Measurements from ENCODE around the gene ST6GAL1.
"Not testable (repeated sequence)": the region's sequence is repeated elsewhere in the genome, so short reads cannot be mapped to it uniquely, and the experiment has no call there.

The ST6GAL1 gene

DNA sequence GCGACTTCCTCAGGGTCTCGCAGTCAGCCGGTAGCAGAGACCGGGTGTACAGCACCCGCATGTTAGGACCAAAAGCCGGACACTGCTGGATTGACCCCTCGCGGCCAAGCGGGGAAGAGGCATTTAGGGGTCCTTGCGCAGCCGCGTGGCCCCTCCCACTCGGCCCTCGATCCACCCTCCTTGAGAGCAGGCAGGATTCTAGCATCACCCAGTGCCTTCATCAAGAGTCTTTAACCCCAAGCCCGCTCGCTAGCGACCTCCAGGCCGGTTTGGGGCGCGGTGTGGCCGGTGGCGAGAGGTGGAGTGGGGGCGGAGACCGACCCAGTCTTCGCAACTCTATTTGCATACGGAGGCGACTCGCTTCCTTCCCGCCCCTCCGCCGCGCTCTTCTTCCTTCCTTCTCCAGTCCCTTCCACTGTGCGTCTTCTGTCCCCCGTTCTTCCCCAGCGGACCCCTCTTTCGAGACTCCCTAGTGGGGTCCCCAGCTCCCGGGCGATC is at the start of gene ST6GAL1:
Gene ST6GAL1, plus strand, starts transcription at position 384 of the 498 bp plus-strand sequence. CDS start 112,178 bp downstream, outside the sequence.
- peak; percentile 53 for DNase-seq

- no peak for DNase-seq
Observed at GRCh38 chr3:186882150-186882524, 48.2 kb upstream of the ST6GAL1 start.

DNA sequence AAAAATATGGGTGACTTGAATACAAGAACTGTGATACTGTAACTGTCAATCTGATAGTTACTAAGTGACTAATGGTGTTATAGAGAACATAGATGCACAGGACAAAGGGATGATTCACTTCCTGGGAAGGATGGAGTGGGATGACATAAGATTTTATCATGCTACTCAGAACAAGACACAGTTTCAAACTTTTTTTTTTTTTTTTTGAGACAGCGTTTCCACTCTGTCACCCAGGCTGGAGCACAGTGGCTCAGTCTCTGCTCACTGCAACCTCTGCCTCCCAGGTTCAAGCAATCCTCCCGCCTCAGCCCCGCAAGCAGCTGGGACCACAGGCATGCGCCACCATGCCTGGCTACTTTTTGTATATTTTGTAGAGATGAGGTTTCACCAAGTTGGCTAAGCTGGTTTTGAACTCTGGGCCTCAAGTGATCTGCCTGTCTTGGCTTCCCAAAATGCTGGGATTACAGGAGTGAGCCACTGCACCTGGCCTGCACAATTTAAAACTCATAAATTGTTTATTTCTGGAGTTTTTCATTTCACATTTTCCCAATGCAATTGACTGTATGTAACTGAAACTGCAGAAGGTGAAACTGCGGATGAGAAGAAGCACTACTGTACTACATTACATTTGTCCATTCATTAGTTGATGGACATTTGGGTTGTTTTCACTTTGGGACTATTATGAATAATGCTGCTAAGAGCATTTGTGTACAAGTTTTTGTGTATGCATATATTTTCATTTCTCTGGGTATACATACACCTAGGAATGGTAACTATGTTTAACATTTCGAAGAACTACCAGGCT is 47.2 kb upstream of the ST6GAL1 start:
- no peak for DNase-seq

GRCh38 chr3:186883686-186884058 is 46.7 kb upstream of the ST6GAL1 start:
- no peak for DNase-seq

DNA sequence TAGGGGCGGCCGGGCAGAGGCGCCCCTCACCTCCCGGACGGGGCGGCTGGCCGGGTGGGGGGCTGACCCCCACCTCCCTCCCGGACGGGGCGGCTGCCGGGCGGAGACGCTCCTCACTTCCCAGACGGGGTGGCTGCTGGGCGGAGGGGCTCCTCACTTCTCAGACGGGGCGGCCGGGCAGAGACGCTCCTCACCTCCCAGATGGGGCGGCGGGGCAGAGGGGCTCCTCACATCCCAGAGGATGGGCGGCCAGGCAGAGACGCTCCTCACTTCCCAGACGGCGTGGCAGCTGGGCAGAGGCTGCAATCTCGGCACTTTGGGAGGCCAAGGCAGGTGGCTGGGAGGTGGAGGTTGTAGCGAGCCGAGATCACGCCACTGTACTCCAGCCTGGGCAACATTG is 45.5 kb upstream of the ST6GAL1 start:
- not testable (repeated sequence) for DNase-seq

DNA sequence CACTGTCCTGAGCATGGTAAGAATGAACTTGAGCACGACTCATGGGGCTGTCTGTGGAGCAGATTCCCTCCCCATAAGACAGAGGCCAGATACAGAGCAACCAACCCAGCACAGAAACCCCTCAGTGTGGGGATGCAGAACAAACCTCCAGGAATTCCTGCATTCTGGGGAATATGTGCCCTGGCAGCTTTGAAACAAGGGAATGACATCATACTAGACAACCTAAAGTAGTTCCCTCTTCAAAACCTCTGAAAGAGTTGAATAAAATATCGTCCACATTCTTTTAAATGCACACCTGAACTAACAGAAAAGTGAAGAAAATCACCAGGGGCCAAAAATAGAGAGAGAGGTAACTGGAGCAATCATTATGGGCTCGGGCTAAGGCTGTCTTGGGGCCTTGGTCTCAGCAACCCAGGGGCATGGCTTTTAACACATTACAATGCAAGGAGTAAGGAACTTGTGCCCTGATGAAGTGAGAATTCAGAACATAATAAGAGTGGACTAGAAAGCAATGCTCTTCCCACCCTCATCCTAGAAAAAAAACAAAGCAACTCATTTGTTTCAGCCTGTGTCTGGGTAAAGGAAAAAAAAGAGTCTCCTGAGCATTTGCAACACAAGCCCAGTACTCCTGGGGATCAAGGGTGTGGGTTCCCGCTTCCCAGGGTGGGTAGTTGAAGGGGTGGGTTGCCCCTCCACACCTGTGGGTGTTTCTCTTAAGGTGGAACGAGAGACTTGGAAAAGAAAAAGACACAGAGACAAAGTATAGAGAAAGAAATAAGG is 43.9 kb upstream of the ST6GAL1 start:
- DNase-seq = no peak

DNA sequence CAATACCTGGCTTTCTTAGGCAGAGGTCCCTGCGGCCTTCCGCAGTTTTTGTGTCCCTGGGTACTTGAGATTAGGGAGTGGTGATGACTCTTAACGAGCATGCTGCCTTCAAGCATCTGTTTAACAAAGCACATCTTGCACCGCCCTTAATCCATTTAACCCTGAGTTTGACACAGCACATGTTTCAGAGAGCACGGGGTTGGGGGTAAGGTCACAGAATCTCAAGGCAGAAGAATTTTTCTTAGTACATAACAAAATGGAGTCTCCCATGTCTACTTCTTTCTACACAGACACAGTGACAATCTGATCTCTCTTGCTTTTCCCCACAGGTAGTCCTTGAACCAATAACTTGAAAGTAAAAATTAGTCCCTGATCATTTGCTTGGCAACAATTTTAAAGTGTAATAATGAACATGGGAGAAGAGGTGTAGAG is 42.8 kb upstream of the ST6GAL1 start:
- not testable (repeated sequence) for DNase-seq

- no peak for DNase-seq
Observed at GRCh38 chr3:186888569-186888968, 41.8 kb upstream of the ST6GAL1 start.

DNA sequence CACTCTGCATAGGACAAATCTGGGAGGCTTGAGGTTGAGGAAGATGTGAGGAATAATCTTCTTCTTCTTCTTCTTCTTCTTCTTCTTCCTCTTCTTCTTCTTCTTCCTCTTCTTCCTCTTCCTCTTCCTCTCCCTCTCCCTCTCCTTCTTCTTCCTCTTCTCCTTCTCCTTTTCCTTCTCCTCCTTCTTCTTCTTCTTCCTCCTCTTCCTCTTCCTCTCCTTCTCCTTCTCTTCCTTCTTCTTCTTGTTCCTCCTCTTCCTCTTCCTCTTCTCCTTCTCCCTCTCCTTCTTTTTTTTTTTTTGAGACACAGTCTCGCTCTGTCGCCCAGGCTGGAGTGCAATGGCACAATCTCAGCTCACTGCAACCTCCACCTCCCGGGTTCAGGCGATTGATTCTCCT is 40.6 kb upstream of the ST6GAL1 start:
- not testable (repeated sequence) for DNase-seq

DNA sequence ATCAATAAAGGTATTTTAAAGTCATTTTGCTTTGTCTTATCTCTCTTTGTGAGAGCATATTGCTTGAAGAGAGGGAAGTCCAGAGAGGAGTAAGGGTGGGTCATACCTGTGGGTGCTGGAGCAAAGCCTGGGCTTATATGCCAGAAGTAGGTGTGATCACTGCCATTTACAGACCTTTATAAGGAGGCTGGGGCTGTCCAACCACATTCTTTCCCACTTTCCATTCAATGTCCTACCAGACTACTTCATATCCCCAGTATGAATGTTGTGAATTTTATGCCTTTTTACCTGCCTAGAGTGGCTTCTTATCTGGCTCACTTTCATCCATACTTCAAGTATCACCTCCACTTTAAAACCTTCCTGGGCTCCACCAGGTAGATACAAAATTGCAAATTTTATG is 39.4 kb upstream of the ST6GAL1 start:
- DNase-seq = no peak

DNA sequence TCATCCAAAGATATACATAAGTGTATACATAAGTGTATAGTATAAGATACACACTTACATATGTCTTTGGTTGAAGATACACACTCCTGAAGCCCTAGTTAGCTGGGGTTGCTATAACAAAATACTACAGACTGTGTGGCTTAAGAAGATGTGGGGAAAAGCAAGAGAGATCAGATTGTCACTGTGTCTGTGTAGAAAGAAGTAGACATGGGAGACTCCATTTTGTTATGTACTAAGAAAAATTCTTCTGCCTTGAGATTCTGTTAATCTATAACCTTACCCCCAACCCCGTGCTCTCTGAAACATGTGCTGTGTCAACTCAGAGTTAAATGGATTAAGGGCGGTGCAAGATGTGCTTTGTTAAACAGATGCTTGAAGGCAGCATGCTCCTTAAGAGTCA is 37.3 kb upstream of the ST6GAL1 start:
- DNase-seq = not testable (repeated sequence)

DNA sequence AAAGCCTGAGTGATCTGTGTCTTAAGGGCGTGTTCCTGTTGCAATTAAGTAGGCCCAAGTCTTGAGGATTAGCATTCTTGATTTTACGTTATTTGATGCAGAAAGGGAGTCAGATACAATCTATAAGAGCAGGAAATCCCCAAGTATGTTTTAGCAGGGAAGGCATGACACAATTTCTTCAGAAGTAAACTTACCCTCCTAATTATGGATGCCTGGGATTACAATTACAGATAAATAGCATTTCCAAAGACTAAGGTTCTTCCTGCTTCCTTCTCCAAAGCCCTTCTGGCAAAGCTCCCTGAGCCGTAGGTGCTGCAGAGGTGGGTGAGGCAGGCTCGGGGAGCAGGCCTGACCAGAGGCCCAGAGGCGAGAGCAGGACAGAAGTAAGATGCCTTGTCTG is 34.9 kb upstream of the ST6GAL1 start:
- no peak for DNase-seq

GRCh38 chr3:186896006-186896405 is 34.3 kb upstream of the ST6GAL1 start:
- no peak for DNase-seq

DNA sequence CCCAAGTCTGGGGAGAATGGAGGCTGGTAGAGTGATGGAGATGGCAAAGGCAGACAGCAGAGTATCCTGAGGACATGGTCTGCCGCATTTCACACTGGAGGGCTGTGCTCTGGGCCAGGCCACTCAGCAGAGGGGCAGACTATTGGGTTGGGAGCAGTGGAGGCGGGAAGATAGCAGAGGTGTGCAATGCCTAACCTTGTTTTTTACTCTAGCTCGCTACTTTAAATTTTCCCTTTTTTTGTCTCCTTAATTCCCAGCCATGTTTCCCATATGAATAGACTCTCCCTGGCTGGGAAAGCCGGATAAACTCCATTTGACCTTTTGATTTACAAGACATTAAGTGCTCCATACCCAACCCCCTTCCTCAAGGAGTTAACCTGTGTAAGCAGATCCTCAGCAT is 33.5 kb upstream of the ST6GAL1 start:
- no peak for DNase-seq

- no peak for DNase-seq
Observed at GRCh38 chr3:186901135-186901734, 29.1 kb upstream of the ST6GAL1 start.

DNA sequence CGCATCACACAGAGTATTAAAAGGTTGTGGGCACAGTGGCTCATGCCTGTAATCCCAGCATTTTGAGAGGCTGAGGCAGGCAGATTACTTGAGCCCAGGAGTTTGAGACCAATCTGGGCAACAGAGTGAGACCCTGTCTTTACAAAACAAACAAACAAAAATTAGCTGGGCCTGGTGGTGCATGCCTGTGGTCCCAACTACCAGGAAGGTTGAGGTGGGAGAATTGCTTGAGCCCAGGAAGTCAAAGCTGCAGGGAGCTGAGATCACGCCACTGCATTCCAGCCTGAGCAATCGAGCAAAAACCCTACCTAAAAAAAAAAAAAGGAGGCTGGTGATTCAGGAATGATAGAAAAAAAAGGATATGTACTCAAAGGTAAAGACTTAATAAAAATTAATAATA is 28.2 kb upstream of the ST6GAL1 start:
- no peak for DNase-seq

DNA sequence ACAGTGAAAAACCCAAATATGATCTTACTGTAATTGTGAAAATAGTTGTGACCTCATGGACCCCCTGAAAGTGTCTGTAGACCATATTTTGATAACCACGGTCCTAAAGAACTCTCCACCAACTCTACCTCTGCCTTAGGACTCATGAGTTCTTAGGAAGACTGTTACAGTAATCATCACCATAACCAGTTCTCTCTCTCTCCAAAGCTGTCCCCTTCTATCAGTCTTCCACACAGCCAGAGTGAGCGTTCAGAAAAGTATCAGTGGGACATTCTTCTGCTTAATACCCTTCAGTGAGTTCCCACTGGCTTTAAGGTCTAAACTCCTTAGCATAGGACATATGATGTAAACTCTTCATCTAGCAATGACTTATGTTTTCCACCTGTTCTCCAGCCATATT is 27.6 kb upstream of the ST6GAL1 start:
- DNase-seq = no peak

GRCh38 chr3:186903676-186904075 is 26.6 kb upstream of the ST6GAL1 start:
- DNase-seq = not testable (repeated sequence)

DNA sequence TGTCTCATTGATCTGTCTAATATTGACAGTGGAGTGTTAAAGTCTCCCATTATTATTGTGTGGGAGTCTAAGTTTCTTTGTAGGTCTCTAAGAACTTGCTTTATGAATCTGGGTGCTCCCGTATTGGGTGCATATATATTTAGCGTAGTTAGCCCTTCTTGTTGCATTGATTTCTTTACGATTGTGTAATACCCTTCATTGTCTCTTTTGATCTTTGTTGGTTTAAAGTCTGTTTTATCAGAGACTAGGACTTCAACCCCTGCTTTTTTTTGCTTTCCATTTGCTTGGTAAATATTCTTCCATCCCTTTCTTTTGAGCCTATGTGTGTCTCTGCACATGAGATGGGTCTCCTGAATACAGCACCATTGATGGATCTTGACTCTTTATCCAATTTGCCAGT is 23.3 kb upstream of the ST6GAL1 start:
- not testable (repeated sequence) for DNase-seq

- DNase-seq = peak; percentile 53
Observed at GRCh38 chr3:186909078-186909853, 21.1 kb upstream of the ST6GAL1 start.

DNA sequence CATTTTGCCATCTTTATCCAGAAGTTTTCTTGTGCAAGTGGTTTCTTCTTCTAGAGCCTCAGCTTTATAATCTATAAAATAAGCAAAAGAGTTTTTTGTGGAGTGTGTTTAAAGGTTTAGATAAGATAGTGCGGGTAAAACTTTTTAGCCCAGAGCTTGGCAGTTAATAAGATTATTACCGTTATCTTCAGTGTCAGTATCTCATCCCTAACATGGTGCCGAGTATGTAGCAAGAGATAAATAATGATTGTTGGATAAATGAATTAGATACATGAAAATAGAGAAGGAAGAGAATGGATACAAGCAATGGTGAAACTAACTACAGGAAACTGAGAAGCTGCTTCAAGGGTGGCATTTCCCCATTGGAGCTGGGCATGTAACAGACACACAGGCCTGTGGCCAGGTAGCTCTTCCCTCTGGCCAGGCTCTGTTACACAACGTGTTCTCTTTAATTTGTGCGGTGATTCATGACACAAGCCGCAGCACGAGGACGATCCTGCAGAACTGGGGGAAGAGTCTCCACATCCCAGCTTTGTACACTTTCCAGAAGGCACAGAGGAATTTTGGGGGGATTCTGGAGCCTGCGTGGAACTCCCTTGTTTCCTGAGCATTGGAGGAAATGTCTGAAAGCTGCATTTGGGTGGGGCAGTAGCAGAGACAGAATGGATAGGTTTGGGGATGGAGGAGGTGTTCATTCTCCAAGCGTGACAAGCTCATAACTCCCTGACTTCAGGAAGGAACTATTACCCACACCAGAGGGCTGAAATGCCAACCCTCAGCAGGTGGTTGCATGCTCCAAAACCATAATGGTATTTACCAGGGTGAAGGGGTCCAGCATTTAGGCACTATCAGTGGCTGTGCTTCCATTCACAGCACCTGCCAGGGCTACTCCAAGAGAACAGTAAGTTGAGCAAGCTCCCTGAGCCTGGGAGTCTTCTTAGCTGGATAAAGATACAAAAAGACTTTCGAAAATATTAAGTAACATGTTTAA is 14.2 kb upstream of the ST6GAL1 start:
- no peak for DNase-seq
